ENCODE results near the gene MEGF8. TPM values are rescaled to one million over a fixed set of nuclear protein-coding genes. Genes with fewer than 3 reads are reported as not detected.

MEGF8 gene
- total RNA-seq, 1 donor from 2014 or later, result 30.2 TPM

- H3K4me3 ChIP-seq (ENCODE audit: low read depth, low read length), result no peak overlapping the region
- TF ChIP-seq, protein P1, sequence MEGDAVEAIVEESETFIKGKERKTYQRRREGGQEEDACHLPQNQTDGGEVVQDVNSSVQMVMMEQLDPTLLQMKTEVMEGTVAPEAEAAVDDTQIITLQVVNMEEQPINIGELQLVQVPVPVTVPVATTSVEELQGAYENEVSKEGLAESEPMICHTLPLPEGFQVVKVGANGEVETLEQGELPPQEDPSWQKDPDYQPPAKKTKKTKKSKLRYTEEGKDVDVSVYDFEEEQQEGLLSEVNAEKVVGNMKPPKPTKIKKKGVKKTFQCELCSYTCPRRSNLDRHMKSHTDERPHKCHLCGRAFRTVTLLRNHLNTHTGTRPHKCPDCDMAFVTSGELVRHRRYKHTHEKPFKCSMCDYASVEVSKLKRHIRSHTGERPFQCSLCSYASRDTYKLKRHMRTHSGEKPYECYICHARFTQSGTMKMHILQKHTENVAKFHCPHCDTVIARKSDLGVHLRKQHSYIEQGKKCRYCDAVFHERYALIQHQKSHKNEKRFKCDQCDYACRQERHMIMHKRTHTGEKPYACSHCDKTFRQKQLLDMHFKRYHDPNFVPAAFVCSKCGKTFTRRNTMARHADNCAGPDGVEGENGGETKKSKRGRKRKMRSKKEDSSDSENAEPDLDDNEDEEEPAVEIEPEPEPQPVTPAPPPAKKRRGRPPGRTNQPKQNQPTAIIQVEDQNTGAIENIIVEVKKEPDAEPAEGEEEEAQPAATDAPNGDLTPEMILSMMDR (conservative IDR thresholded peaks at IDR 0.05; ENCODE audit: low read depth, low read length), result no peak
- no peak for DNase-seq (ENCODE audit: low read depth)
These were observed 38.2 kb upstream of the MEGF8 start for GRCh38 chr19:42287017-42287826.

GRCh38 chr19:42287827-42288107, 37.7 kb upstream of the MEGF8 start:
- H3K4me3 ChIP-seq (ENCODE audit: low read depth, low read length), result no peak overlapping the region
- DNase-seq (ENCODE audit: low read depth), result no peak
- TF ChIP-seq, protein P1 (conservative IDR thresholded peaks at IDR 0.05; ENCODE audit: low read depth, low read length), result no peak

DNA sequence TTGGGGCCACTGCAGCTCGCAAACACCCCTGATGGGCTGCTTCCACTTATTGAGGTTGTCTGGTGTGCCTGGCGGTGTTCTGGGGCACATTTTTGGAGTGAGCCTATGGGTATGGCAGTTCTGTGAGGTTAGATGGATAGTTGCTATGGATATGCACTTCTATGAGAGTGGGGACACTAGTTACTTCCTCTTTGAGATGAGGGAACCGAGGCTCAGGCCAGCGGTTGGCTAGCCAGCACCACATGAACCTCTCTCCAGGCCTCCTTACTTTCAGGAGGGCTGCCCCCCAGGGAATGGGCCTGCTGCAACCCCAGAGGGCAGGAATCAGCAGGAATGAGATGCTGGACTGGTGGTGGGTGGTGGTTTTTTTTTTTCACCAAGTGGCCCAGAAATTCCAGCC, 37.0 kb upstream of the MEGF8 start:
- no peak for DNase-seq (ENCODE audit: low read depth)
- H3K4me3 ChIP-seq (ENCODE audit: low read depth, low read length), result no peak overlapping the region
- TF ChIP-seq, protein P1 (conservative IDR thresholded peaks at IDR 0.05; ENCODE audit: low read depth, low read length), result no peak

DNA sequence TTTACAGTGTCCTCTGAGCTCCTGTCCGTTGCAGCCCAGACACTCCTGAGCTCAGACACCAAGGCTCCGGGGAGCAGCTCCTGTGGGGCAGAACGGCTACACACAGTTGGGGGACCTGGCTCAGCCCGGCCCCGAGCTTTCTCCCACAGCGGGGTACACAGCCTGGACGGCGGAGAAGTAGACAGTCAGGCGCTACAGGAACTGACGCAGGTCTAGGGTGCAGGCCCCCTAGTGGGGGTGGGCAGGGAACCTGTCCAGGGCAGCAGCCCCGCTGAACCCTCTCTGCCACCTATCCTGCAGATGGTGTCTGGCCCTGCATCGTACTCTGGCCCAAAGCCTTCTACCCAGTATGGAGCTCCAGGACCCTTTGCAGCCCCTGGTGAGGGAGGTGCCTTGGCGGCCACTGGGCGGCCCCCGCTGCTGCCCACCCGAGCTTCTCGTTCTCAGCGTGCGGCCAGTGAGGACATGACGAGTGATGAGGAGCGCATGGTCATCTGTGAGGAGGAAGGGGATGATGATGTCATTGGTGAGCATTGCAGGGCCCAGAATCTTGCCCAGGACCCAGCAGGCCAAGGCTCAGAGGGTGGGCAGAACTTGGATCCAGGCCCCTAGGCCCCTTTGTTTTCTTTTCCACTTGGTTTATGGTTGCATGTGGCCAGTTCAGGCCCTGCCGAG, 36.4 kb upstream of the MEGF8 start:
- H3K4me3 ChIP-seq (ENCODE audit: low read depth, low read length), result no peak overlapping the region
- DNase-seq (ENCODE audit: low read depth), result no peak
- TF ChIP-seq, protein P1 (conservative IDR thresholded peaks at IDR 0.05; ENCODE audit: low read depth, low read length), result no peak

- DNase-seq (ENCODE audit: low read depth), result no peak
- TF ChIP-seq, protein P1 (conservative IDR thresholded peaks at IDR 0.05; ENCODE audit: low read depth, low read length), result no peak
- no peak overlapping the region for H3K4me3 ChIP-seq (ENCODE audit: low read depth, low read length)
These were observed 35.8 kb upstream of the MEGF8 start for GRCh38 chr19:42289556-42290041.

DNA sequence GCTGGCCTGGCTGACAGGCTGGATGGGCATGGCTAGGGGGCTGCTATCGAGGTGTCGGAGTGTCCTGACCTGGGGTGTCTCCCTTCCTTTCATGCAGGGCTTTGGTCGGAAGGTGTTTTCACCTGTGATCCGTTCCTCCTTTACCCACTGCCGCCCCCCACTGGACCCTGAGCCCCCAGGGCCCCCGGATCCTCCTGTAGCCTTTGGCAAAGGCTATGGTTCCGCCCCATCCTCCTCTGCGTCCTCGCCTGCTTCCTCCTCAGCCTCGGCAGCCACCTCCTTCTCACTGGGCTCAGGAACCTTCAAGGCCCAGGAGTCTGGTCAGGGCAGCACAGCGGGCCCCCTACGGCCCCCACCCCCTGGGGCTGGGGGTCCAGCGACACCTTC, 35.3 kb upstream of the MEGF8 start:
- H3K4me3 ChIP-seq (ENCODE audit: low read depth, low read length), result no peak overlapping the region
- TF ChIP-seq, protein P1 (conservative IDR thresholded peaks at IDR 0.05; ENCODE audit: low read depth, low read length), result no peak
- no peak for DNase-seq (ENCODE audit: low read depth)
